Measurements from ENCODE around the gene SKOR1.

Gene SKOR1

GRCh38 chr15:67854358-67854757 is 29.0 kb downstream of the SKOR1 start:
- H3K36me3 ChIP-seq (ENCODE audit: control insufficient read depth, insufficient read depth, low read length), result no peaks in the 10 kb centered on the region
- DNase-seq (ENCODE audit: low read depth, low spot score), result no peak
- no peaks in the 10 kb centered on the region for H3K9me3 ChIP-seq (ENCODE audit: control insufficient read depth, insufficient read depth, low read length)
- H3K4me1 ChIP-seq (ENCODE audit: control insufficient read depth, insufficient read depth, low read length), result peaks cover 2% of the 10 kb centered on the region; the same call in 1 of the 2 replicates
- H3K27me3 ChIP-seq (ENCODE audit: control insufficient read depth, insufficient read depth, low read length), result no peaks in the 10 kb centered on the region
- no peak overlapping the region for H3K4me3 ChIP-seq (ENCODE audit: low read length)
- H3K27ac ChIP-seq (ENCODE audit: low read length), result no peak overlapping the region
- WGBS (ENCODE audit: insufficient coverage, insufficient read length), result no CpG with 5 or more reads among the region's 1 CpG

DNA sequence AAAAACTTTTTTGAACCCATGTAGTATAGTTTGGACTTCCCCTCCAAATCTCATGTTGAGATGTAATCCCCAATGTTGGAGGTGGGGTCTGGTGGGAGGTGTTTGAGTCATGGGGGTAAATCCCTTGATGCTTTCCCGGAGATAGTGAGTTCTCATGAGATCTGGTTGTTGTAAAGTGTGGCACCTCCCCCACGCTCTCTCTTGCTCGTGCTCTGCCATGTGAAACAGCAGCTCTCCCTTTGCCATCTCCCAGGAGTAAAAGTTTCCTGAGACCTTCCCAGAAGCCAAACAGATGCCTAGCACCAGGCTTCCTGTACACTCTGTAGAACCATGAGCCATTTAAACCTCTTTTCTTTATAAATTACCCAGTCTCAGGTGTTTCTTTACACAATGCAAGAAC is 30.5 kb downstream of the SKOR1 start:
- no peak overlapping the region for H3K27ac ChIP-seq (ENCODE audit: low read length)
- DNase-seq (ENCODE audit: low read depth, low spot score), result no peak
- H3K9me3 ChIP-seq (ENCODE audit: control insufficient read depth, insufficient read depth, low read length), result no peaks in the 10 kb centered on the region
- WGBS (ENCODE audit: insufficient coverage, insufficient read length), result no CpG with 5 or more reads among the region's 3 CpGs
- H3K36me3 ChIP-seq (ENCODE audit: control insufficient read depth, insufficient read depth, low read length), result no peaks in the 10 kb centered on the region
- no peaks in the 10 kb centered on the region for H3K27me3 ChIP-seq (ENCODE audit: control insufficient read depth, insufficient read depth, low read length)
- H3K4me1 ChIP-seq (ENCODE audit: control insufficient read depth, insufficient read depth, low read length), result peaks cover 2% of the 10 kb centered on the region; the same call in 1 of the 2 replicates
- no peak overlapping the region for H3K4me3 ChIP-seq (ENCODE audit: low read length)

GRCh38 chr15:67857220-67857619 is 31.9 kb downstream of the SKOR1 start:
- H3K4me3 ChIP-seq (ENCODE audit: low read length), result no peak overlapping the region
- no peaks in the 10 kb centered on the region for H3K36me3 ChIP-seq (ENCODE audit: control insufficient read depth, insufficient read depth, low read length)
- no peaks in the 10 kb centered on the region for H3K9me3 ChIP-seq (ENCODE audit: control insufficient read depth, insufficient read depth, low read length)
- no peaks in the 10 kb centered on the region for H3K27me3 ChIP-seq (ENCODE audit: control insufficient read depth, insufficient read depth, low read length)
- H3K4me1 ChIP-seq (ENCODE audit: control insufficient read depth, insufficient read depth, low read length), result peaks cover 2% of the 10 kb centered on the region; the same call in 1 of the 2 replicates
- no peak overlapping the region for H3K27ac ChIP-seq (ENCODE audit: low read length)
- no CpG with 5 or more reads among the region's 3 CpGs for WGBS (ENCODE audit: insufficient coverage, insufficient read length)
- DNase-seq (ENCODE audit: low read depth, low spot score), result no peak

DNA sequence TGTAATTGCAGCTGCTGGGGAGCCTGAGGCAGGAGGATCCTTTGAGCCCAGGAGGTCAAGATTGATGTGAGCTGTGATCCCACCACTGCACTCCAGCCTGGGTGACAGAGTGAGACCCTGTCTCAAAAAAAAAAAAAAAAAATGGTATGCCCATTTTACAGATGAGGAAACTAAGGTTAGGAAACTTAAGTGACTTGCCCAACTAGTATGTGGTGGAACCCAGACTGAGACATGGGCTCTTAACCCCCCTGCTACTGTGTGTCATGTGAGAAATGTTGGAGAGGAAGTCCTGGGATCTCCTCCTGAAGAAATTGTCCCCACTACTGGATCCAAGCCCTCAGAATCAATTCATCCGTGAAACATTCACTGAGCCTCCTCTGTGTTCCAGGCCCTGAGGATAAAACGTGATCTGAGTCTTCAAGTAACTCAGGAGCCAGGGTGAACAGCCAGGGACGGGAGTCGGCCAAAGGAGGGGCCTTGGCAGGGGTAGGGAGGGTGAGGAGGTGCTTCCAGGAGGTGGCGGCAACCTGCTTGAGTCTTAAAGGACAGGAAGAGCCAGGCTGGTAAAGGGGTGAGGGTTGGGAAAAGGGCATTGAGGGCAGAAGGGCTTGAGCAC is 34.1 kb downstream of the SKOR1 start:
- Histone ChIP-seq H3K36me3 (ENCODE audit: control insufficient read depth, insufficient read depth, low read length) (no peaks in the 10 kb centered on the region), H3K4me3 (ENCODE audit: low read length) (no peak overlapping the region), H3K4me1 (ENCODE audit: control insufficient read depth, insufficient read depth, low read length) (peaks cover 6% of the 10 kb centered on the region), H3K27ac (ENCODE audit: low read length) (no peak overlapping the region), H3K27me3 (ENCODE audit: control insufficient read depth, insufficient read depth, low read length) (peaks cover 3% of the 10 kb centered on the region; the same call in 1 of the 2 replicates), H3K9me3 (ENCODE audit: control insufficient read depth, insufficient read depth, low read length) (no peaks in the 10 kb centered on the region)
- DNase-seq (ENCODE audit: low read depth, low spot score), result no peak
- WGBS (ENCODE audit: insufficient coverage, insufficient read length), result no CpG with 5 or more reads among the region's 5 CpGs

- Histone ChIP-seq H3K4me3 (ENCODE audit: low read length) (no peak overlapping the region), H3K27ac (ENCODE audit: low read length) (no peak overlapping the region), H3K4me1 (ENCODE audit: control insufficient read depth, insufficient read depth, low read length) (peaks cover 6% of the 10 kb centered on the region), H3K9me3 (ENCODE audit: control insufficient read depth, insufficient read depth, low read length) (no peaks in the 10 kb centered on the region), H3K36me3 (ENCODE audit: control insufficient read depth, insufficient read depth, low read length) (no peaks in the 10 kb centered on the region), H3K27me3 (ENCODE audit: control insufficient read depth, insufficient read depth, low read length) (peaks cover 3% of the 10 kb centered on the region; the same call in 1 of the 2 replicates)
- no CpG with 5 or more reads among the region's 3 CpGs for WGBS (ENCODE audit: insufficient coverage, insufficient read length)
- no peak for DNase-seq (ENCODE audit: low read depth, low spot score)
These were observed 36.7 kb downstream of the SKOR1 start for GRCh38 chr15:67861983-67862382.

- no peak overlapping the region for H3K27ac ChIP-seq (ENCODE audit: low read length)
- no peaks in the 10 kb centered on the region for H3K36me3 ChIP-seq (ENCODE audit: control insufficient read depth, insufficient read depth, low read length)
- no CpG with 5 or more reads among the region's 16 CpGs for WGBS (ENCODE audit: insufficient coverage, insufficient read length)
- no peaks in the 10 kb centered on the region for H3K9me3 ChIP-seq (ENCODE audit: control insufficient read depth, insufficient read depth, low read length)
- H3K4me1 ChIP-seq (ENCODE audit: control insufficient read depth, insufficient read depth, low read length), result peaks cover 6% of the 10 kb centered on the region
- no peak overlapping the region for H3K4me3 ChIP-seq (ENCODE audit: low read length)
- no peak for DNase-seq (ENCODE audit: low read depth, low spot score)
- peaks cover 3% of the 10 kb centered on the region; the same call in 1 of the 2 replicates for H3K27me3 ChIP-seq (ENCODE audit: control insufficient read depth, insufficient read depth, low read length)
These were observed 37.6 kb downstream of the SKOR1 start for GRCh38 chr15:67862750-67863441.

DNA sequence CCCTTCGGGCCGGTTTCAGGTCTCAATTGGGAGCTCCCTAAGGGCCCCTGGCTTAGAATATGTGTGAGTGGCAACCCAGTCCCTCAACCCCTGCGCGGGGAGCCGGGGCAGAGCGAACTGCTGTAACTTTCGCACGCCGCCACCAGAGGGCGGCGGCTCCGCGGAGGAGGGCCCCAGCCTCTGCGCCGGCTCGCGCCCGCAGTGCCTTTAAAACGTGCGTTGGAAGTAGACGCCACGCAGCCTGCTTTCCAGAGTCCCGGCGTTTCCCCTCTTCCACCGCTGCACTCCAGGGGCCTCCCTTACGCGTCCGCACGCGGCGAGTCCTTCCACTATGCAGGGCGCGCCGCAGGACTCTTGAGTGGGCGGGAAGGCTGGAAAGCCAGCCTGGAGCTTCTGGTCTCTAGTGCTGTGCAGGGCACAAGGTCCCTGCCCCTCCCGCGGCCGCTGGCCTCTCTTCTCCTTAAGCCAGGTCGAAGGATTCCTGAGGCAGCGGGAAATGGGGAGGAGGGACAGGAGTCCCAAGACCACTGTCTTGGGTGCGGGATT is 38.2 kb downstream of the SKOR1 start:
- H3K4me1 ChIP-seq (ENCODE audit: control insufficient read depth, insufficient read depth, low read length), result peaks cover 6% of the 10 kb centered on the region
- no peaks in the 10 kb centered on the region for H3K9me3 ChIP-seq (ENCODE audit: control insufficient read depth, insufficient read depth, low read length)
- no peaks in the 10 kb centered on the region; the same call in 1 of the 2 replicates for H3K36me3 ChIP-seq (ENCODE audit: control insufficient read depth, insufficient read depth, low read length)
- no peak for DNase-seq (ENCODE audit: low read depth, low spot score)
- peak overlapping the region; percentile 28; the same call in 1 of the 2 replicates for H3K4me3 ChIP-seq (ENCODE audit: low read length)
- H3K27me3 ChIP-seq (ENCODE audit: control insufficient read depth, insufficient read depth, low read length), result peaks cover 3% of the 10 kb centered on the region; the same call in 1 of the 2 replicates
- H3K27ac ChIP-seq (ENCODE audit: low read length), result no peak overlapping the region
- no CpG with 5 or more reads among the region's 41 CpGs for WGBS (ENCODE audit: insufficient coverage, insufficient read length)

DNA sequence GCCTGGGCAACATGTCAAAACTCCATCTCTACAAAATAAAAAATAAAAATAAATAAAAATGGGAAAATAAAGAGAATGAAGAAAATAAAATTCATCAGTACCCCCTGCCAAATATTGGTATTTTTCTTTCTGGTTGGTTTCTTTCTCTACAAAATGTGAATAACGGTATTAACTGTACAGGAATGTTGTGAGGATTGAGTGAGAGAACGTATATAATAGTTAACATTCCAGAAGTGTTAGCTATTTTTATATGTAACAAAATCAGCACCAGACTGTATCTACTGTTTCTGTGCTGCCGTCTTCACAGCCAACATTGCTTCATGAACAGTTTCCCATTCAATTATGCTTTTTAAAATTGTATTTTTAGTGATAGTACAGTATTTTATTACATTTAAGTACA is 40.0 kb downstream of the SKOR1 start:
- Histone ChIP-seq H3K36me3 (ENCODE audit: control insufficient read depth, insufficient read depth, low read length) (no peaks in the 10 kb centered on the region; the same call in 1 of the 2 replicates), H3K4me1 (ENCODE audit: control insufficient read depth, insufficient read depth, low read length) (peaks cover 6% of the 10 kb centered on the region), H3K27ac (ENCODE audit: low read length) (no peak overlapping the region), H3K9me3 (ENCODE audit: control insufficient read depth, insufficient read depth, low read length) (no peaks in the 10 kb centered on the region), H3K4me3 (ENCODE audit: low read length) (no peak overlapping the region), H3K27me3 (ENCODE audit: control insufficient read depth, insufficient read depth, low read length) (peaks cover 3% of the 10 kb centered on the region; the same call in 1 of the 2 replicates)
- DNase-seq (ENCODE audit: low read depth, low spot score), result no peak
- no CpG with 5 or more reads among the region's 3 CpGs for WGBS (ENCODE audit: insufficient coverage, insufficient read length)

GRCh38 chr15:67865766-67866165 is 40.5 kb downstream of the SKOR1 start:
- H3K27me3 ChIP-seq (ENCODE audit: control insufficient read depth, insufficient read depth, low read length), result peaks cover 3% of the 10 kb centered on the region; the same call in 1 of the 2 replicates
- WGBS (ENCODE audit: insufficient coverage, insufficient read length), result no CpG with 5 or more reads among the region's 4 CpGs
- no peaks in the 10 kb centered on the region; the same call in 1 of the 2 replicates for H3K36me3 ChIP-seq (ENCODE audit: control insufficient read depth, insufficient read depth, low read length)
- H3K9me3 ChIP-seq (ENCODE audit: control insufficient read depth, insufficient read depth, low read length), result peaks cover 2% of the 10 kb centered on the region; the same call in 1 of the 2 replicates
- peaks cover 6% of the 10 kb centered on the region for H3K4me1 ChIP-seq (ENCODE audit: control insufficient read depth, insufficient read depth, low read length)
- no peak overlapping the region for H3K27ac ChIP-seq (ENCODE audit: low read length)
- DNase-seq (ENCODE audit: low read depth, low spot score), result no peak
- H3K4me3 ChIP-seq (ENCODE audit: low read length), result no peak overlapping the region

DNA sequence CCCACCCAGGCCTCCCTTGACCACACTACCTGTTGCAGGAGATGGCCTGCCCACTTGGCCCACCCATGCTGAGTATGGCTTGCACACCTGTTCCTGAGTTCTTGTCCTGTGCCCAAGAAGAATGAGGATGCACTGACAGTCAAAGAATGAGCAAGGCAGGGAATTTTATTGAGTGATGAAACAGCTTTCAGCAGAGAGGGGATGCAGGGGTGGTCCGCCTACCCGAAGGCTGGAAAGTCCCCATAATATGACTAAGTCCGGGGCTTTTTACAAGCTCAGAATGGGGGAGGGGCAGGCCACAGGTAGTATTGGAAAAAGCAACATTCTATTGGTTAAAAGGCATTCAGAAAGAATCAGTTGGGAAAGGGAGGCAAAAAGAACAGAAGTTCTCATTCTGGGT is 44.4 kb downstream of the SKOR1 start:
- no CpG with 5 or more reads among the region's 3 CpGs for WGBS (ENCODE audit: insufficient coverage, insufficient read length)
- Histone ChIP-seq H3K4me1 (ENCODE audit: control insufficient read depth, insufficient read depth, low read length) (no peaks in the 10 kb centered on the region), H3K4me3 (ENCODE audit: low read length) (no peak overlapping the region), H3K27me3 (ENCODE audit: control insufficient read depth, insufficient read depth, low read length) (no peaks in the 10 kb centered on the region), H3K9me3 (ENCODE audit: control insufficient read depth, insufficient read depth, low read length) (peaks cover 2% of the 10 kb centered on the region; the same call in 1 of the 2 replicates), H3K36me3 (ENCODE audit: control insufficient read depth, insufficient read depth, low read length) (no peaks in the 10 kb centered on the region; the same call in 1 of the 2 replicates), H3K27ac (ENCODE audit: low read length) (no peak overlapping the region)
- no peak for DNase-seq (ENCODE audit: low read depth, low spot score)

Measured in iPS DF 6.9 (cell line).